ENCODE results near the gene ABLIM1.

DNA sequence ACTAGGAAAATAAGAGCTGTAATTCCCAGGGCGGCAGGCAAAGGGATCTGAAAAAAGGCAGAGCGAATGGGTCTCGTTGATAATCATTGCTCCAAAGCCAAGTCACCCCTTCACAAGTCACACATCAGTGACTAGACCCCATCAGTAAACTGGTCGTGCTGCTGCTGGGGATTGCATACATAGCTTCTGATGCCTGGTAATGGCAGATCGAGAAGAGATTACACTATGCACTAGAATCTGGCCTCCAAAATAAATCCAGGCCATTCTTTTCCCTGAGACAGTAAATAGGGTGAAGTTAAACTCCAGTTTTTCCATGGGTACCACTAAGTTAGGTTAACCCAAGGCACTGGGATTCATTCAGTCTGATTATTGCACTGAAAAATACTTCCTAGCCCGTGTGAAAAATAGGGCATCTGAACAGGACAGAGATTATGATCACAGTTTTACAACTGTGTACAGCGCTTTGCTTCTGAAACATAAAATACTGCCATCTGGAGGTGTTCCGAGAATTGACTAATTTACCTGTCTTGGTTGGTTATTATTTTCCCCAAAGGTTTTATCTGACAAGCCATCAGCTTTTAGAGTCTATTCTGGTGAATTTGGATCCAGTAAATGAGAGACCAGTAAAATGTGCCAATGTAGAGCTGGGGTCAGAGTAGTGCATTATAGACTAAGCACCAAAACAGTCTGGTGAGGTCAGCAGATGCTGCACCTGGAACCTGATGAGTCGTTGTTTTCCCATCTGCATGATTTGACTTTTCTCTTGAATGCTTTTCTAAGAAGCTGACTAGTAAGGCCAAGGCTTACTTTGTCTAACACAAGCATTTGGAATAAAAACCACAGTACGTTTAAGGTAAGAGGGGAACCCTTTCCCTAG lies 170.9 kb downstream of the ABLIM1 start:
- TF ChIP-seq GATA2 (IDR thresholded peaks at IDR 0.05; ENCODE audit: low read depth, low read length), result peak; percentile 82; the same call in 1 of the 2 replicates
- peak; percentile 81 for TF ChIP-seq GATA3 (IDR thresholded peaks at IDR 0.05; ENCODE audit: low read depth, low read length)
